Activated CD8-positive, alpha-beta memory T cell treated with anti-CD3 and anti-CD28 coated beads for 48 hours (primary cell): ENCODE results near the gene NDST1.

Source experiments
- DNase-seq, 3 experiments: peaks; one replicate each; pipeline ENCODE4 v3.0.0-alpha.2; 2020; ENCODE audit warnings: low read depth in 2 of 3, low spot score in 2 of 3

Gene NDST1

GRCh38 chr5:150540615-150541396 is 32.9 kb downstream of the NDST1 start:
- no peak for DNase-seq

GRCh38 chr5:150541397-150541675 is 33.4 kb downstream of the NDST1 start:
- DNase-seq: no peak

DNA sequence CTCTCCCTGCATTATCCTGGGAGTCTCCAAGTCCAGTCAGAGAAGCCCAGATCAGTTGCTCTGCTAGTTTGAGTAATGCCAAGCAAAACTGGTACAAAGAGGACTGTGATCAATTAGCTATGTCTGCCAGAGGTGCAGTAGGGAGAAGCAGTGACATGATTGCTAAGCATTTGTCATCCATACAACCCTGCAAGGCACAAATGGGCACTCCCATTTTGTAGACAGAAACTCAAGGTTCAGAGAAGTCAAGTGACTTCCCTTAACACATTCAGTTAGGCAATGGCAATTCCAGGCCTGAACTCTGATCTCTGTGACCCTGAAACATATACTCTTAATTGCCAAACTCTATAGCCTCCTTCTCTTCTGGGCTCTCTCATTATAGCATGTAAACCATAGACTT is 34.0 kb downstream of the NDST1 start:
- no peak for DNase-seq

DNA sequence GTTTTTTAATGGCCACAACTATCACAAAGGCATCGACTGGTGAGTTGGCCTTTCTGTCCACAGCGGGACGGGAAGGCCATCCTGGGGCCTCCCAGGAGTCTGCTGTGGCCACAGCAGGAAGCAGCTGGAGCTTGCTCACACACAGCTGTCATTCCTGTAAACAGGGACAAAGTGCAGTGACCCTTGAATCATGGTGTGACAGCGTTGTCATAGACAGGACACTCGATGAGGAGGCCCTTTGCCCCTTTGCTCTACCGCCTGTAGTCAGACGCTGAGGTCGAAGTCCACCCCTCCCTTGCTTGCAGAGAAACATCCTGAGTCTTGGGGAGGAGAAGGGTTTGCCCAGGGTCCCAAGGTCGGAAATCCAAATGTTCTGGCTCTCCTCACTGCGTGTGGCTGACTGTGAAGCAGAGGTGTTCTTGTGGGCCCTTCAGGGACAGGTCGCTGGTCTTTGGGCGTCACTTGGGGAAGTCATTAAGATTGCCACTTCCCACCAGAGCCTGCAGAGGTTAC is 35.1 kb downstream of the NDST1 start:
- DNase-seq: no peak

DNA sequence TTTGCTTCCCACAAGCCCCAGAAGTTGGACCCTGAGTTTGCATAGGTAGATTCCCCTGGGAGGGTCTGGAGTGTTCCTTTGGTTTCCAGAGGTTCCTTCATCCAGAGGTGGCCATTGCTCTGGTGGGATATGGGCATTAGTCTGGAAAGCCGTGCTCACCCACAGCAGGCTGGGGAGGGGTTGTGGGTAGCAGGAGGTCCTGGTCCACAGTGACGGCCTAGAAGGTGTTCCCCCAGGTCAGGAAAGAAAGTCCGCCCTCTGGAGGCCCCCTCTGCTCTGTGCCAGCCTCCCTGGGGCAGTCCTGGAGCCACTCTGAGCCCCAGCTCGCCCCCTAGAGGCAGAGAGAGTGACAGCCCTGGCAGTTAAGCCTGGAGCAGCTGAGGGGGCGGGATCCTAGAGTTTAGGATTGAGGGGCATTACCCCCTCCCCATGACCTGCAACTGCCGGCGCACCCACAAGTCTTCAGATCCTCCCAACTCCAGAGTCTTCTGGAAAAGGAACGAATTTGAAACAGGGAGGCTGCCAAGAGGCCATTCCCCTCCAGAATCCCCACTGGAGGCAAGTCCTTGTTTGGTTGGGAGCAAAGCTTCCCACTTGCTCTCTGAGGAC is 36.8 kb downstream of the NDST1 start:
- DNase-seq: peak; percentile 35 to 43 (median 40)

DNA sequence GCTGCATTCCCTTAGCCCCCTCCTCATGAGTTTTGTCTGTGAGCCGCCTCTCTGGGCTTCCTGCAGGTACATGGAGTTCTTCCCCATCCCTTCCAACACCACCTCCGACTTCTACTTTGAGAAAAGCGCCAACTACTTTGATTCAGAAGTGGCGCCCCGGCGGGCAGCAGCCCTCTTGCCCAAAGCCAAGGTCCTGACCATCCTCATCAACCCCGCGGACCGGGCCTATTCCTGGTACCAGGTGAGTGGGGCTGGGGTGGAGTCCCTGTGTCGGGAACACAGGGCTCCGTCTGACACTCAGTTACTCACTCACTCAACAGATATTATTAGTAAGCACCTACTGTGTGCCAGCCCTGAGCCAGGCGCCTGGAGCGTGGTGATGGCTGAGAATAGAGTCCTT is 37.3 kb downstream of the NDST1 start:
- DNase-seq: no peak

- DNase-seq: no peak
Measured at GRCh38 chr5:150548123-150548522, 40.2 kb downstream of the NDST1 start.

DNA sequence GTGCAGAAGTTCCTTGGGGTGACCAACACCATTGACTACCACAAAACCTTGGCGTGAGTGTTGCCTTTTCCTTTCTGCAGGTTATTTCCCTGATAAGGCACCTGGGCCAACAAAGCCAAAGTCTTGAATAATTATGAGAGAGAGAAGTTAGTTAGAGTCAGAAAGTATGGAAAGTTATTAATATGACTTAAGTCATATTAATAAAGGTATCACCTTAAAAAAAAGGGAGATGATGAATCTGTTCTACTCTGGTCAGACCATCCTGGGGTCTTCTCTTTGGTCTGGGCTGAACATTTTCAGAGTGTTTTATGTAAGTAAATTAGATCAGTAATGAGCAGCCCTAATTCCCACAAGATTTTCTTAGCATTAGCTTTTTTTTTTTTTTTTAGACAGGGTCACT is 41.8 kb downstream of the NDST1 start:
- DNase-seq: no peak

DNA sequence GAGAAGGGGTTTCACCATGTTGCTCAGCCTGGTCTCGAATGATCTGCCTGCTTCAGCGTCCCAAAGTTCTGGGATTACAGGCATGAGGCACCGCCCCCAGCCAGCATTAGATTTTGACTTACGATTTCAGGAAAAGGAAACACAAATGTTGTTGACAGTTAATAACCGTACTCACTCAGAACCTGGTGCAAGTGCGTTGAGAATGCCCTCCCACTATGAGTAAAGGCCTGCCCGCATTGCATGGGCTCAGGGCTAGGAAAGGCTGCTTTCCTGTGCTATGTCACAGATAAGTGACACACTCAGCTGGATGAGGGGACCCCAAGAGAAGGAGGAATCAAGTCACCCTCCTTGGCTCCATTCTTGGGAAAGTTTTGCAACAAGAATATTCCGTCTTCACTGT is 42.4 kb downstream of the NDST1 start:
- DNase-seq: no peak

DNA sequence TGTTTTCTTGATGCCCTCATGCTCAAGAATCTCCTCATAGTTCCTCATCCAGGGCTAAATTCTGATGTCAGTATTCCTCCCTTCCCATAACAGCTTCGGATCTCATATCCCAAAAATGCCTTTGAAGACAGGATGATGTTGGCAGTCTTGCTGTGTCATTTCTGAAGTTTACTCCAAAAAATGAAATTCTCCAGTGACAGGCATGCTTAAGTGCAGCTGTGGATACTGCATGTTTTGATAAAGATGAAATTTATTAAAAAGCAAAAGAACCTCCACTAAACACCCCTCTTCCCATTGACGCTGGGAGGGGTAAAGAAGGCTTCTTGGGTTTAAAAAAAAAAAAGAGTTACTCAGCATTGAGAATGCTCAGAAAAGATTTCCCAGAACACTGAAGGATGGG is 43.1 kb downstream of the NDST1 start:
- DNase-seq: no peak

- no peak for DNase-seq
Measured at GRCh38 chr5:150553402-150553801, 45.5 kb downstream of the NDST1 start.

- DNase-seq: no peak
Measured at GRCh38 chr5:150553911-150554310, 46.0 kb downstream of the NDST1 start.

DNA sequence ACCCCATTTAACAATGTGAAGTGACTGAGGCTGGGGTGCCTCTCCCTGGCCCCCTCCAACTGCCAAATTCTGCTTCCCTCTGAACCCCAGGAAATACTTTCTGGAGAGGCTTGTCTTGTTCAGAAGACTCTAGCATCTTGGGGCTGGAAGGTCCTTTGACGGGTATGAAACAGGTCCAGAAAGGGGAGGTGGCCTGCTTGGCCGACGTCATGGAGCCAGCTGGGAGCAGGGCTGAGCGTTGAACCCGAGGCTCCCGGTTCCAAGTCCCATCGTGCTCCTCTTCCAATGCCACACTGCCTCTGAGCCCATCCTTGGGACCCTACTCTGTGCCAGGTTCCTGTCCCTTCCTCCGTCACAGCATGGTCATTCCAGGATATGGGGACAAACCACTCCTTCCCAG is 46.9 kb downstream of the NDST1 start:
- DNase-seq: no peak

DNA sequence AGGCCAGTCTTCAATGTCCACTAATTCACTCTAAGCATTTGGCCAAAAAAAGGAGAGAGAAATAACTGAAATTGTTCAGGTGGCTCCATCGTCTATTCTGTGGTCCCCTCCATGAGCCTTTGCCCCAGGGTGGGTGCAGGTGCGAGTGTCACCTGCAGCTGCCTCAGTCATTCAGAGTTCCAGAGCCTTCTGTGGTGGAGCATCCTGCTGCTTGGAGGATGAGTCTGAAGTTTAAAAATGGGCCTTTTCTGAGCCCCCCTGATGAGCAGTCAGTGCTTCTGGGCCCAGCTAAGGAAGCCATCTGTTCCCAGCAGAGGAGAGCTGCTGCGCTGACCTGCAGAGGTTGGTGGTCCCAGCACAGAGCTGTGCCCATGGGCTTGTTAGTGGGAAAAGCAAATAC is 48.2 kb downstream of the NDST1 start:
- no peak for DNase-seq

- no peak for DNase-seq
Measured at GRCh38 chr5:150556859-150557508, 49.1 kb downstream of the NDST1 start.

GRCh38 chr5:150557509-150557872 is 49.6 kb downstream of the NDST1 start:
- no peak for DNase-seq

DNA sequence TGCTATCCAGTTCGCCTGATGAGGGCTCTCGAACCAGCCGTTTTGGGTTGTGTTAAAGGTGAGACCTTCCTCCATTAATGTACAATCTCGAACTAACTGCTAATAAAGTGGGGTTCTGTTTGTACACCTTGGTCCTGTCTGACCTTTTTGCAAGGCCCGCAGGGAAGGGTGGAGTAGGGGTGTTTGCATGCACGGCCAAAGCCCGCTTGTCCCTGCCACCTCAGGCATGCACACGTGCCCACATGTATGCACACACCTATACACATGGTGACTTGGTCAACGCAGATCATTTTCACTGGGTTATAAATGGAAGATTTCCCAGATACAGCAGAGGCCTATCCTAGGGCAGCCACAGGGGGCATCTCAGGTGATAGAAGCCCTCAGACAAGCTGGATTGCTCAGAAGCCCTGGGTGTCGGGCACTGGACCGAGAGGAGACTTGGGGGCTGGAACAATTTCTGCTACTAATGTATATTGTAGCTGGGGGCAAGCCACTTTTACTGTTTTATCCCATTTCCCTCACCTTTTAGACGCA is 50.2 kb downstream of the NDST1 start:
- DNase-seq: no peak

- DNase-seq: no peak
Measured at GRCh38 chr5:150559088-150559487, 51.2 kb downstream of the NDST1 start.

DNA sequence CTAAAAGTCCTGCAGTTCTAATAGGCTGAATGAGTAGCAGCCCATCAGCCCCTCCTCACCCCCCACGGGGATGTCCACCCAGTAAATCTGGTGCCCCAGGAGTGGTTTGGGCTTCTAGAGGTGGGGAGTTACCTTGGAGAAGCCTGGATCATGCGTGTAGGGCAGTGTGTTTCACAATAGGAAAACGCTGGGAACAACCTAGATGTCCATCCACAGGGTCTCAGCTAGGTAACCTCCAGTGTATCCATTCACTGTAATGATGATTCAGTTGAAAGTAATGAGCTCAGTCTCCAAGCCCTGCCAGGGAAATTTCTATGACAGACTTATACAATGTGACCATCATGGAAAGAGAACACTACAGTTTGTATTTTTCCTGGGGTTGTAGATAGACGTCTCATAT is 51.8 kb downstream of the NDST1 start:
- no peak for DNase-seq

- DNase-seq: peak; percentile 26 to 90 (median 80)
Measured at GRCh38 chr5:150560401-150561191, 52.7 kb downstream of the NDST1 start.

GRCh38 chr5:150561192-150561512 is 53.2 kb downstream of the NDST1 start:
- DNase-seq: no peak
